GM19025 (cell line): ENCODE data around the gene OR10G2.
"Not testable (repeated sequence)": the region's sequence is repeated elsewhere in the genome, so short reads cannot be mapped to it uniquely, and the experiment has no call there.

Source experiments
- ATAC-seq: cut with Tn5 transposase; IDR thresholded peaks from one replicate; pipeline ENCODE4 v1.9.1; 2021; ENCODE audit warnings: mild to moderate bottlenecking, low read depth, moderate library complexity; ENCODE audit not compliant: unreplicated experiment

OR10G2 gene

GRCh38 chr14:21634840-21635239 lies at the start of gene OR10G2:
OR10G2 (minus strand) TSS chr14:21634940; CDS start chr14:21634842, 98 bp downstream.
- ATAC-seq, result no peak

GRCh38 chr14:21680072-21680471 lies 45.3 kb upstream of the OR10G2 start:
- ATAC-seq, result no peak

GRCh38 chr14:21675566-21675965 lies 40.8 kb upstream of the OR10G2 start:
- no peak for ATAC-seq

GRCh38 chr14:21673718-21674117 lies 39.0 kb upstream of the OR10G2 start, which contains the start of gene OR4E1:
OR4E1 (minus strand) TSS chr14:21673818; CDS start chr14:21670935, 2,883 bp downstream.
- no peak for ATAC-seq

GRCh38 chr14:21672116-21672515 lies 37.4 kb upstream of the OR10G2 start:
- ATAC-seq, result no peak

- no peak for ATAC-seq
Observed at GRCh38 chr14:21671371-21671770, 36.6 kb upstream of the OR10G2 start.

- no peak for ATAC-seq
Observed at GRCh38 chr14:21669284-21669683, 34.5 kb upstream of the OR10G2 start.

GRCh38 chr14:21668377-21668776 lies 33.6 kb upstream of the OR10G2 start:
- ATAC-seq, result no peak

GRCh38 chr14:21656980-21657379 lies 22.2 kb upstream of the OR10G2 start:
- ATAC-seq, result no peak

- no peak for ATAC-seq
Observed at GRCh38 chr14:21654215-21654614, 19.5 kb upstream of the OR10G2 start.

- ATAC-seq, result no peak
Observed at GRCh38 chr14:21653331-21653885, 18.7 kb upstream of the OR10G2 start, which contains the start of gene OR4E2. OR4E2 (plus strand) TSS chr14:21653835; CDS start chr14:21665083, 11,248 bp downstream.

GRCh38 chr14:21652209-21652808 lies 17.6 kb upstream of the OR10G2 start:
- no peak for ATAC-seq

- no peak for ATAC-seq
Observed at GRCh38 chr14:21647380-21647779, 12.6 kb upstream of the OR10G2 start.

GRCh38 chr14:21643407-21643806 lies 8.7 kb upstream of the OR10G2 start:
- no peak for ATAC-seq

GRCh38 chr14:21642683-21643082 lies 7.9 kb upstream of the OR10G2 start:
- no peak for ATAC-seq

- no peak for ATAC-seq
Observed at GRCh38 chr14:21631084-21631483, 3.7 kb downstream of the OR10G2 start.

GRCh38 chr14:21630503-21630902 lies 4.2 kb downstream of the OR10G2 start:
- not testable (repeated sequence) for ATAC-seq

- no peak for ATAC-seq
Observed at GRCh38 chr14:21626491-21627230, 8.1 kb downstream of the OR10G2 start.

- no peak for ATAC-seq
Observed at GRCh38 chr14:21617614-21618013, 17.1 kb downstream of the OR10G2 start.

GRCh38 chr14:21614240-21614639 lies 20.5 kb downstream of the OR10G2 start:
- no peak for ATAC-seq

GRCh38 chr14:21612324-21612723 lies 22.4 kb downstream of the OR10G2 start:
- ATAC-seq, result no peak

- ATAC-seq, result not testable (repeated sequence)
Observed at GRCh38 chr14:21602181-21602580, 32.6 kb downstream of the OR10G2 start.
